HG03565 (cell line): Measurements from ENCODE around the gene ELAVL1.

ENCODE experiments used
- ATAC-seq: cut with Tn5 transposase; IDR thresholded peaks from one replicate; pipeline ENCODE4 v1.9.1; 2021; ENCODE audit warnings: mild to moderate bottlenecking, moderate library complexity; ENCODE audit not compliant: unreplicated experiment

ELAVL1 gene

GRCh38 chr19:7986321-7987113 is 18.9 kb downstream of the ELAVL1 start:
- no peak for ATAC-seq

GRCh38 chr19:7985481-7985911 is 19.9 kb downstream of the ELAVL1 start:
- ATAC-seq = no peak

DNA sequence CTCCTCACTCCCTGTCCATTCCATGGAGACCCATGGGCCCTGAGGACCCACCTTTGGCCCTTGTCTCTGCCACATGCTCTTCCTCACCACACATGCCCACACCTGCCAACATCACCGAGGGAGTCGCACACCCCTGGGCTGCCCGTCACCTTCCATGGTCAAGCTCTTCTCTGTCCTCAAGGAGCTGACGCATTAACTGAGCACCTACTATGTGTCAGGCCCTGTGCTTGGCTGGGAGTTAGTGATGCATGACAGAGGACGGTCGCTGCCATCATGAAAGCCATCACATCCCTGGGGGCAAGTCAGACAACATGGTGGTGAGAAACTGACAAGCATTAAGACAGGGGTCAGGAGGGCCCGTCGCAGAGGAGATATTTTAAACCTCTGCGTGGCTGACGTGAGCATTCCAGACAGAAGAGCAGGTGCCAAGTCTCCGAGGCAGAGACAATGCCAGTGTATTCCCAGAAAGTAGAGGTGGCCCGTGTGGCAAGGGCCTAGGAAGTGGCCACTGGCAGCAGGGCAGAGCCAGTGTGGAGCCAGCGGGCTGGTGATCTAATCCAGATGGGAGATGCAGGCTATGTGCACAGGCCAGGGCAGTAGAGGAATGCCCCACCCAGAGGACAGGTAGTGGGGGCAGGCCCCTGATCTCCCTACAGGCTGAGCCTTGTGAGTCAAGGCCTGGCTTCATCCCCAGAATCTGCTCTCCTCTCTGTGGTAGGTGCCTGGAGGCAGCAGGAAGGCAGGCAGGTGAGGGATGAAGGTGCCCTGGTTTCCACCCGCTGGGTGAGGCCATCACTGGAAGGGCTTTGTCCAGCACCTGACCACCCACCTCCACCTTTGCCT is 21.2 kb downstream of the ELAVL1 start:
- ATAC-seq = no peak

DNA sequence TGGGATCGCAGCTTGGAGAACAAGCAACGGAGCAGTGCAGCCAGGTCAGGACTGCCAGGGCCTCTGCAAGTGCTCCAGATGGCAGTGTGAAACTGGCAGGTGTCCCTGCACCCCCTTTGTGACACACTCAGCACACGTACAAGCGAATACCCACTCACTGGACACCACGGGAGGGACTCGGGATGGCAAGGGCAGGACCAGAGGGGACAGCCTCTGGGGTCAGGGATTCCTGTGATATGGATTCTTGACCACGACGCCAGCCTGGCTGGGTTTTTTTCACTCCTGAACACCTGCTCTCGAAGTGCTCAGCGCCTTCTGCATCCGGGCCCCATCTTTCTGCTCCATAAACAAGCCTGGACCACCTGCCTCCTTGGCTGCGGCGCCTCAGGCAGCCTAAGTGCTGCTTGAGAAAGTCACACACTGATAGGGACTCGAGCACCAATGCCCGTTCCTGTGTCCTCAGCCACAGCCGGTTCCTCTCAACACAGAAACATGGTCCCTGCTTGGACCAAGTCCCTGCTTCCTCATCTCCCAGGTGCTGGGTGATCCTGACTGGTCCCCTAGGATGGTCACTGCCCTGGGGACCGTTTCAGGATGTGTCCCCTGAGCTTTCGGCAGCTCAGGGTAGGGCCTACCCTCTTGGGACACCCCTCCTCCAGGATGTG is 22.0 kb downstream of the ELAVL1 start:
- no peak for ATAC-seq

- no peak for ATAC-seq
Observed at GRCh38 chr19:7982651-7983099, 22.8 kb downstream of the ELAVL1 start.

GRCh38 chr19:7982103-7982502 is 23.3 kb downstream of the ELAVL1 start:
- no peak for ATAC-seq

GRCh38 chr19:7981661-7982060 is 23.8 kb downstream of the ELAVL1 start:
- no peak for ATAC-seq

DNA sequence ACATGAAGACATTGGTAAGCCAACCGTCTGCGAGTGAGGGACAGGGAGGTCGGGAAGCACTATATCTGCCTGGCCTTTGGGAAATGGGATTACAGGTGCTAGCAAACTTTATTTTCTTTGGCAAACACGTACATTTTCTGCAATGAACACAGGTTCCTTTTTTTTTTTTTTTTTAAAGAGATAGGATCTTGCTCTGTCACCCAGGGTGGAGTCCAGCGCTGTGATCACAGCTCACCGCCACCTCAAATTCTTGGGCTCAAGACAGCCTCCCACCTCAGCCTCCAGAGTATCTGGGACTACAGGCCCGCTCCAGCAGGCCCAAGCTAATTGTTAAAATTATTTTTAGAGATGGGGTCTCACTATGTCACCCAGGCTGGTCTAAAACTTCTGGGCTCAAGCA is 24.2 kb downstream of the ELAVL1 start:
- no peak for ATAC-seq

- ATAC-seq = no peak
Observed at GRCh38 chr19:7980635-7981121, 24.8 kb downstream of the ELAVL1 start.

DNA sequence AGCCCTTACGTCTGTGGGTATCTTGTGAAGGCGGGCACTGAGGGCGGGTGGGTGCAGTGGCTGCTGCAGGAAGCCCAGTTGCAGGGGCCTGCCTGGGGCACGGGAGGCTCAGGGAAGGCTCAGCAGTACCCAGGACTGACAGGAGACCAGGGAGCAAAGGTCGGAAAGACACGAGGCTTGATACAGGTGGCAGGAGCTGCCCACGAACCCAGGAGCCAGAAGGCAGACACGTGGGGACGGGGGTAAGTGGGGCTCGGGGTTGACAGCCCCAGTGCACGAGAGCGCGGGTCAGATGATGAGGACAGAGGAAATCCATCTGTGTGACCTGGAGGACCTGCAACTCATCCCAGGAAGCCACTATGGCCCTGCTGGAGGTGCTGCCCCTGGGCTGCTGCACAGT is 25.3 kb downstream of the ELAVL1 start:
- ATAC-seq = no peak

DNA sequence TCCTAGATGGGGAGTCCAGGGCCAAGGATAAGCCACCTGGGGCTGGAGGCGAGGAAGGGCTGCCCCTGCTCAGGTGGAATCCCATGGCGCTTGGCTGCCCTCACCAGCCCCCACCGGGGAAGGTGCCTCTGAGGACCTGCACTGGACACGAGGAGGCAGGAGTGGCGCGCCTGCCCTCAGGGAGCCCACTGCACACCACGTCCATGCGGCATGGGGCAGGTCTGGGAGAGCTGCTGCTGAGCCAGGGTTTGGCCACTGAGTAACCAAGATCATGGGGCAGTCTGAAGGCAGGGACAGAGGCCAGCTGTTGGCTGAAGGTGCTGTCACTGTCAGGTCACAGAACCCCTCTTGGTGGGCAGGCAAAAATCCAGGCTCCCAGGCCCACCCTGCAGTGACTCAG is 25.9 kb downstream of the ELAVL1 start:
- no peak for ATAC-seq

GRCh38 chr19:7979011-7979410 is 26.4 kb downstream of the ELAVL1 start:
- no peak for ATAC-seq

DNA sequence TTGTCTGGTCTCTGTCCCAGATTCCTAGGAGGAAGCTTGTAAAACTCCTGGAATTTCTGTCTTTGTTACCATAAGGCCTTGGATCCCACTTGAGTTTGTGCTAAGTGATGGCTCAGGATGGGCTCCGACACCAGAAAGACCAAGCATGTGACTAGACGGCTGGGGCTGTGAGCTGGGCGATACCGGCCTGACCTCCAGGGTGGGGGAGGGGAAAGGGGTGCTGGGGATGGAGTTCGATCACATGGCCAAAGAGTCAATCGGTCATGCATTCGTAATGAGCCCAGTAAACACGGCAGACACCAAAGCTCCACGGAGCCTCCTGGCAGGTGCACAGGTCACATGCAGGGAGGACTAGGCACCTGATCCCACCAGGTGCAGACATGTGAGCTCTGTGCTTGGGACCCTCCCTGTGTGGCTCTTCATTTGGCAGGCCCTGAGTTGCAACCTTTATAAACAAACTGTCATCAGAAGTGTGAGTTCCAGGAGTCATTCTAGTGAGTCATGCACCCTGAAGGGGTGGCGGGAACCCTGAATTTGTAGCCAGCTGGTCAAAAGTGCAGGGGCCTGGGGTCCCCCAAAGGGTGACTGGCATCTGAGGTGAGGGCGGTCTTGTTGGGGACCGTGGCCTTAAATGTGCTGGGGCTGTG is 27.1 kb downstream of the ELAVL1 start:
- no peak for ATAC-seq

GRCh38 chr19:7977723-7978040 is 27.8 kb downstream of the ELAVL1 start:
- ATAC-seq = no peak

- no peak for ATAC-seq
Observed at GRCh38 chr19:7977021-7977722, 28.3 kb downstream of the ELAVL1 start.

DNA sequence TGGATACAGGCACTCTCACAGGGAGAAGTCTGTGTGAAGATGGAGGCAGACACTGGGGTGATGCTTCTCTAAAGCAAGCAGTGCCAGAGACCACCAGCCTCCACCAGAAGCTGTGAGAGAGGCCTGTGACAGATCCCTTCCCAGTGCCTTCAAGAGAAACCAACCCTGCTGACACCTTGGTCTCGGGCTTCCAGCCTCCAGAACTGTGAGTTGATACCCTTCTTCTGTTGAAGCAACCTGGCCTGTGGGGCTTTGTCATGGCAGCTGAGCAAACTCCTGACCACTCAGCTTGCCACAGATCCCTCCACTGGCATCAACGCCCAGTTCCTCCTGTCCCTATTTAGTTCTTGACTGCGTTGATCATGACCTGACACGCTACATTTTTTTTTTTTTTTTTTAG is 29.0 kb downstream of the ELAVL1 start:
- ATAC-seq = no peak

- ATAC-seq = no peak
Observed at GRCh38 chr19:7975037-7975436, 30.4 kb downstream of the ELAVL1 start.

- no peak for ATAC-seq
Observed at GRCh38 chr19:7973883-7974282, 31.6 kb downstream of the ELAVL1 start.

GRCh38 chr19:7971553-7972520 is 33.6 kb downstream of the ELAVL1 start:
- ATAC-seq = no peak
